ENCODE data around the gene CORO2B. TPM values are rescaled to one million over a fixed set of nuclear protein-coding genes. Genes with fewer than 3 reads are reported as not detected.
"Not testable (repeated sequence)": the region's sequence is repeated elsewhere in the genome, so short reads cannot be mapped to it uniquely, and the experiment has no call there.

CORO2B gene
- total RNA-seq, 1 donor from 2014 or later = 19.8 TPM

GRCh38 chr15:68630836-68631235 is 52.0 kb downstream of the CORO2B start:
- DNase-seq = no peak

GRCh38 chr15:68631601-68632051 is 52.8 kb downstream of the CORO2B start:
- DNase-seq = no peak

- DNase-seq = no peak
Measured at GRCh38 chr15:68632101-68632500, 53.3 kb downstream of the CORO2B start.

- no peak for DNase-seq
Measured at GRCh38 chr15:68633231-68634121, 54.7 kb downstream of the CORO2B start.

- DNase-seq = no peak
Measured at GRCh38 chr15:68634122-68634482, 55.3 kb downstream of the CORO2B start.

- no peak for DNase-seq
Measured at GRCh38 chr15:68634531-68634930, 55.7 kb downstream of the CORO2B start.

DNA sequence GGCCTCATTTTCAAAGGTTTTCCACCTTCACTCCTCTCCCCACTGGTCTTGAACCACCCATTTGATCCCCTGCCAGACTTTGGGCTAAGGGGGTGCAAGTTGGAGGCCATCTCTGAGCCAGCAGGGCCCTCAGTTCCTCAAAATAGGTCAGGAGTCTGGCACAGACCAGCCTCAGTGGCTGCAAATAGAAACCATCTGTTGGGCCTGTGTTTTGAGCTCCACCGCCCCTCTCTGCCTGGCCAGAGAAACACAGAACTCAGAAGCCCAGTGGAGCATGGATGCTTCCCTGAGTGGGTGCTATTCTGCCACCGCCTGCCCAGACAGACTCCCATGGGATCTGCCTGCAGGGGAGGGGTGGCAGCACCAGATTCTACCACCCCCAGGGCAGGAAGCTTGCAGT is 56.3 kb downstream of the CORO2B start:
- peak; percentile 47 for DNase-seq

DNA sequence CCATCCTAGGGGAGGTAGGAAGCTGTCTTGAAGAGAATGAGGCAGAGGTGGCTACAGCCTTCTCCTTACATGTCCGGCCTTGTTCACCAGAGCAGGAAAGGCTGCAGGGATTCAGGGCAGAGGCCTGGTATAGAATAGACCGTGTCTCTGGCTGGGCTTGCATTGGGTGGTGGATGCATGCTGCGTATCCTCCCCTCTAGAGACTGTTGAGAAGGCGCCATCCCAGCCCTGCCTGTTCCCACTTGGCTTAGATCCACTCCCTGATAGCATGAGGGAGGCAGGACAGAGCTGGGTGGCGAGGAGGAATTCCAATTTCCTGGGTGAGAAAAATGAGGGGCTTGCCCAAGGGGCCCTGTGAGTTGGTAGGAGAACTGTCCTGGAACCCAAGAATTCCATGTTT is 57.5 kb downstream of the CORO2B start:
- no peak for DNase-seq

DNA sequence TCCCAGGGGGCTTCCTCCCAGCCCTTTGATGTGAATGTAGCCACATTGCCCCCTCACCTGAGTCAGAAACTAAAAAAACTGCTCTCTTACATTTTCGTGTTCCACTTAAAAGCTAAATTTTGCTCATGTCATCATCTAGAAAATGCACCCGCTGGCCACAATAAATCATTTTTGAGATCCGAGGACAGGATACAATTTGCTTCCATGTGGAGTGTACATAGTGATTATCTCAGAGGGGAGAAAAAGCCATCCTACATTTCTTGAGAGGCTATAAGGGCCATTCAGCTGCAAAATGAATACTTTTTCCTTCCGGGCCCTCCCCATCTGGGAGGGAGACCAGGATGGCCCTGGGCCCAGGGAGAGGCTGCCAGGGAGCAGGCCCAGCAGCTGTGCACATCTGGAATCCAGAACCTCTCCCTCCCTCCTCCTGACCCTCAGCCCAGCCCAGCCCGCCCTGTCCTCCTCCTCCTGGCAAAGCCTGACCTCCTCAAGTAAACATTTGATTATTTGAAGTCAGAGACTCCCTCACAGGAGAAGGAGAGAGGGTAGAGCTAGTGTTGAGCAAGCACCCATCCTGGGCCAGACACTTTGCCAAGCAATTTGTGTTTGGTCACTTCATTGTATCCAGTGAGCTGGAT is 59.1 kb downstream of the CORO2B start:
- no peak for DNase-seq

- DNase-seq = no peak
Measured at GRCh38 chr15:68638953-68639515, 60.2 kb downstream of the CORO2B start.

DNA sequence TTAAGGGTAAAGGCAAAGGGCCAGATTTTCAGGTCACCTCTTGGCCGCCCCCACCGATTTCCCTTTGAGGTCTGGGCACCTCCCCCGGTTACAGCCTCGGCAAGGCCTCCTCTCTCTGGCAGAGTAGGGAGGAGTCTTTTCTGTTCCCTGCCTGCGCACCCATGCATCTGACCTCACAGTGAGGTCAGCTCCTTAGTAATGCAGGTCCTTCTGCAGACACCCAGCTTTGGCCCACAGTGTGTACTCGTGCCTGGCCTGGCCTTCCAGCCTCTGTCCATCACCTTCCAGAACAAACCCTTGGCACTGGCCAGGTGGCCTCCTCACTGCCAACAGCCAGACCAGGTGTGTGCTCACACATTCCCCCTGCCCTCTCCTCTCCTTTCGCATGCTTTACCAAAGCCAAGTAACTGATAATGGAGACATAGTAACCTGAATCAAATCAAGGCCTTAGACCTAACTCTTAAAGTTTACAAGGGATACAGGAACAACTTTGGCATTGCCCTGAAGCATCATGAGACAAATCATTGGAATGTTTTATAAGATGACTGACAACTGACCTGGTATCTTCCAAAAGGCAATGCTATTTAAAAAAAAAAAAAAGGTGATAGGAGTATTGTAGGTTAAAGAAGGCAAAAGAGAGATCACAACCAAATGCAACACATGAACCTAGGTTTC is 61.3 kb downstream of the CORO2B start:
- DNase-seq = no peak

- DNase-seq = no peak
Measured at GRCh38 chr15:68640791-68641331, 62.1 kb downstream of the CORO2B start.

DNA sequence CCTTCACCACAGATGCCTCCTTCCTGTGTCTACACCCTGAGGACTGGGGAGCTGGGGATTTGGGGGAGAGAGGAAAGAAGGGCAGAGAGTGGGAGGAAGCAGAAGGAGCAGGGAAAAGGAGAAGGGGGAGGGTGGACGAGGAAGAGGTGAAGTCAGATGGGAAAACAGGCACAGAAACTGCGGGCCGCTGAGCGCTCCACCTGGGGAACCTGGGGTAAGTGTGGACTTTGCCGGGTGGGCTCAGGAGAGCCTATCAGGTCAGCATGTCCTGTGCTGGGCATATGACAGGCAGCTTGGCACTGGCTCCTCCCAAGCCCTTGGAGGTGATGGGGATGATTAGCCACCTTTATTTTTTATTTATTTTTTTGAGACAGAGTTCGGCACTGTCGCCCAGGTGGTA is 62.6 kb downstream of the CORO2B start:
- DNase-seq = no peak

GRCh38 chr15:68642491-68642845 is 63.7 kb downstream of the CORO2B start:
- DNase-seq = no peak

DNA sequence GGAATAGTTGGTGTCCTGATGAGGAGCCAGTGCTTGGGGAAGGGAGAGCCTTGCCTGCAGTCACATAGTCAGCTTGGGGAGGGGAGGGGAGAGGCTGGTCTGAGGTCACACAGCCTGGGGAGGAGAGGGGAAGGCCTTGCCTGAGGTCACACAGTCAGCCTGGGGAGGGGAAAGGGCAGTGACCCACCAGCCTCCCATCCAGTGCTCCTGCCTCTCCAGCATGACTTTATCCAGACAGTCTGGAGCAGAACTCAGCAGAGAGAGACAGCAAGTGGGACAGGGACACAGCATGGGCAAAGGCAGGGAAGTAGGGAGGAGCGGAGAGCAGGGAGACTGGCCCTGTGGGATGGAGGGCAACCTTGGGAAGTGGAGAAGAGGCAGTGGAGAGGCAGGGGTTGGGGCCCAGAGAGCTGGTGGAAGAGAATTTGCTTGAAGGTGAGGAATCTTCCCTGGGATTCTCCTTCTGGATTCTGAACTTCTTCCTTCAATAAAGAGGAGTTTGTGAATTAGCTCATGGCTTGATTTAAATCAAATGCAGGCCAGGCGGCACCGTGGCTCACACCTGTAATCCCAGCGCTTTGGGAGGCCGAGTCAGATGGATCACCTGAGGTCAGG is 64.5 kb downstream of the CORO2B start:
- DNase-seq = no peak

GRCh38 chr15:68644083-68644904 is 65.5 kb downstream of the CORO2B start:
- no peak for DNase-seq

DNA sequence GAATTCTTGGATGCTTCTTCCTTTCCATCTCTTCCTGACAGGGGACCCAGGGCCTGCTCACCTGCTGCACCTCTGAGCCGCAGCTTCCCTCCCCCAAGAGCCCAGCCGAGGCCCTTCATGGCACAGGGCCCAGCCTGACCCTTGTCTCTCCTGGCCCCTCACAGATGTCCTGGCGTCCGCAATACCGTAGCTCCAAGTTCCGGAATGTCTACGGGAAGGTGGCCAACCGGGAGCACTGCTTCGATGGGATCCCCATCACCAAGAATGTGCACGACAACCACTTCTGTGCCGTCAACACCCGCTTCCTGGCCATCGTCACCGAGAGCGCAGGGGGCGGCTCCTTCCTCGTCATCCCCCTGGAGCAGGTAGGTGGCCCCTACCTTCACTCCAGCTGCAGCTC is 66.2 kb downstream of the CORO2B start:
- DNase-seq = no peak

GRCh38 chr15:68646156-68646555 is 67.4 kb downstream of the CORO2B start:
- DNase-seq = peak; percentile 64

- no peak for DNase-seq
Measured at GRCh38 chr15:68646696-68647095, 67.9 kb downstream of the CORO2B start.

DNA sequence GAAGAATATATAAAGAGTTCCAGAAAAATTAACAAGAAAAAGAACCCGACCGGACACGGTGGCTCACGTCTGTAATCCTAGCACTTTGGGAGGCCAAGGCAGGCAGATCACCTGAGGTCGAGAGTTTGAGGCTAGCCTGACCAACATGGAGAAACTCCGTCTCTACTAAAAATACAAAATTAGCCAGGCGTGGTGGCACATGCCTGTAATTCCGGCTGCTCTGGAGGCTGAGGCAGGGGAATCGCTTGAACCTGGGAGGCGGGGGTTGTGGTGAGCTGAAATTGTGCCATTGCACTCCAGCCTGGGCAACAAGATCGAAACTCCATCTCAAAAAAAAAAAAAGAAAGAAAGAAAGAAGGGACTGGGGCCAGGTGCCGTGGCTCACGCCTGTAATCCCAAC is 68.6 kb downstream of the CORO2B start:
- DNase-seq = not testable (repeated sequence)
